Type B pancreatic cell (in vitro differentiated cells): ENCODE results near the gene CCT6B. TPM values are rescaled to one million over a fixed set of nuclear protein-coding genes. Genes with fewer than 3 reads are reported as not detected.

Source experiments
- DNase-seq: peaks from one replicate; pipeline ENCODE4 v3.0.0; 2021; ENCODE audit warnings: mixed read lengths; ENCODE audit not compliant: unreplicated experiment; ENCODE audit errors: extremely low spot score
- H3K27ac Mint-ChIP-seq: 2 replicates; pipeline ENCODE4 v1.8.0; 2021; ENCODE audit warnings: mild to moderate bottlenecking, mixed read lengths
- H3K27me3 Mint-ChIP-seq: 2 replicates; pipeline ENCODE4 v1.8.0; 2021; ENCODE audit warnings: mixed read lengths
- H3K36me3 Mint-ChIP-seq: 2 replicates; pipeline ENCODE4 v1.8.0; 2021; ENCODE audit warnings: mixed read lengths
- H3K4me1 Mint-ChIP-seq: one replicate; pipeline ENCODE4 v1.8.0; 2021; ENCODE audit warnings: mixed read lengths; ENCODE audit not compliant: unreplicated experiment
- H3K4me3 Mint-ChIP-seq: 2 replicates; pipeline ENCODE4 v1.8.0; 2021; ENCODE audit warnings: mild to moderate bottlenecking, mixed read lengths
- H3K9me3 Mint-ChIP-seq: 2 replicates; pipeline ENCODE4 v1.8.0; 2021; ENCODE audit warnings: mixed read lengths
- CTCF ChIP-seq: fragments of 200-600 bp; sonication (generic); conservative IDR thresholded peaks from 2 replicates; pipeline ENCODE4 v1.5.0; 2021; ENCODE audit warnings: antibody characterized with exemption, mild to moderate bottlenecking
- long read RNA-seq: library from polyadenylated mRNA; unstranded; transcript quantifications from one replicate; pipeline ENCODE4 v2.0.0, GENCODE V29; 2020
- total RNA-seq: library from RNA; stranded (reverse); gene quantifications from 2 replicates; pipeline ENCODE4 v1.2.1, GENCODE V29; 2021; ENCODE audit warnings: low replicate concordance

CCT6B gene
- total RNA-seq, result 1.5 and 1.8 TPM in 2 replicates
- long read RNA-seq, partial matches to known transcripts, result 1 of 2 reads
- long read RNA-seq, other reads (novel, unspliced or antisense), result 1 of 2 reads

- H3K9me3 Mint-ChIP-seq, result no peaks in the 10 kb centered on the region
- H3K27me3 Mint-ChIP-seq, result peaks cover 9% of the 10 kb centered on the region
- H3K27ac Mint-ChIP-seq, result peak within 1 kb of the TSS; percentile 98
- peak; percentile 90 for DNase-seq
- peaks cover 8% of the 10 kb centered on the region for H3K36me3 Mint-ChIP-seq
- no peak for TF ChIP-seq CTCF
- peaks cover 14% of the 10 kb centered on the region for H3K4me1 Mint-ChIP-seq
- H3K4me3 Mint-ChIP-seq, result peak within 1 kb of the TSS; percentile 100
Observed at GRCh38 chr17:34961093-34961911, at the start of gene CCT6B, which contains the start of gene ZNF830. Gene CCT6B (minus strand): TSS chr17:34961460. CDS start chr17:34961393, 67 bp downstream. Gene ZNF830 (plus strand): TSS chr17:34961540. CDS start chr17:34961567, 27 bp downstream.

GRCh38 chr17:35010093-35010492 lies 48.8 kb upstream of the CCT6B start:
- TF ChIP-seq CTCF, result no peak
- no peaks in the 10 kb centered on the region for H3K9me3 Mint-ChIP-seq

GRCh38 chr17:35006961-35007360 lies 45.7 kb upstream of the CCT6B start:
- TF ChIP-seq CTCF, result no peak
- H3K4me1 Mint-ChIP-seq, result peaks cover 4% of the 10 kb centered on the region
- no peaks in the 10 kb centered on the region for H3K27me3 Mint-ChIP-seq
- H3K9me3 Mint-ChIP-seq, result no peaks in the 10 kb centered on the region
- no peak overlapping the region for H3K27ac Mint-ChIP-seq
- DNase-seq, result no peak
- no peak overlapping the region for H3K4me3 Mint-ChIP-seq
- peaks cover 27% of the 10 kb centered on the region for H3K36me3 Mint-ChIP-seq

More at GRCh38 chr17:35010093-35010492, 48.8 kb upstream of the CCT6B start:
- DNase-seq, result no peak
- peaks cover 4% of the 10 kb centered on the region for H3K4me1 Mint-ChIP-seq
- H3K4me3 Mint-ChIP-seq, result no peak overlapping the region
- no peaks in the 10 kb centered on the region for H3K27me3 Mint-ChIP-seq
- peaks cover 27% of the 10 kb centered on the region for H3K36me3 Mint-ChIP-seq
- H3K27ac Mint-ChIP-seq, result no peak overlapping the region

GRCh38 chr17:35006345-35006744 lies 45.1 kb upstream of the CCT6B start:
- no peak for TF ChIP-seq CTCF
- H3K9me3 Mint-ChIP-seq, result no peaks in the 10 kb centered on the region
- peaks cover 24% of the 10 kb centered on the region for H3K36me3 Mint-ChIP-seq

GRCh38 chr17:35003778-35004177 lies 42.5 kb upstream of the CCT6B start:
- Mint-ChIP-seq H3K4me1 (no peaks in the 10 kb centered on the region), H3K4me3 (no peak overlapping the region), H3K27me3 (no peaks in the 10 kb centered on the region), H3K36me3 (peaks cover 22% of the 10 kb centered on the region), H3K27ac (no peak overlapping the region), H3K9me3 (no peaks in the 10 kb centered on the region)
- no peak for TF ChIP-seq CTCF
- no peak for DNase-seq

More at GRCh38 chr17:35006345-35006744, 45.1 kb upstream of the CCT6B start:
- no peak overlapping the region for H3K27ac Mint-ChIP-seq
- no peaks in the 10 kb centered on the region for H3K4me1 Mint-ChIP-seq
- no peak for DNase-seq
- H3K27me3 Mint-ChIP-seq, result no peaks in the 10 kb centered on the region
- no peak overlapping the region for H3K4me3 Mint-ChIP-seq
